Uterus (tissue), 4 donors: ENCODE results near the gene KIN. TPM values are rescaled to one million over a fixed set of nuclear protein-coding genes. Genes with fewer than 3 reads are reported as not detected.
"Not testable (repeated sequence)": the region's sequence is repeated elsewhere in the genome, so short reads cannot be mapped to it uniquely, and the experiment has no call there.

Experiments
- DNase-seq, 2 donors: peaks; one replicate each; pipeline ENCODE4 v3.0.0-alpha.2; 2019 to 2020
- H3K27ac ChIP-seq, 2 donors: fragments of 200-600 bp; sonication (generic); 1 replicate in 1 of 2; 2 replicates in 1 of 2; pipeline ENCODE4 v1.5.1; 2016 to 2018
- H3K27me3 ChIP-seq, 2 donors: fragments of 200-600 bp; sonication (generic); one replicate each; pipeline ENCODE4 v1.5.1; 2018 to 2019; ENCODE audit warnings: control low read depth in 1 of 2
- H3K36me3 ChIP-seq, 2 donors: fragments of 200-600 bp; sonication (generic); one replicate each; pipeline ENCODE4 v1.5.1; 2019; ENCODE audit warnings: control low read depth in 1 of 2
- H3K4me1 ChIP-seq, 2 donors: fragments of 200-600 bp; sonication (generic); one replicate each; pipeline ENCODE4 v1.5.1; 2018 to 2019; ENCODE audit warnings: control low read depth in 1 of 2
- H3K4me3 ChIP-seq, 2 donors: fragments of 200-600 bp; sonication (generic); 1 replicate in 1 of 2; 2 replicates in 1 of 2; pipeline ENCODE4 v1.5.1; 2018 to 2019; ENCODE audit warnings: mild to moderate bottlenecking in 1 of 2
- H3K9me3 ChIP-seq, 2 donors: fragments of 200-600 bp; sonication (generic); one replicate each; pipeline ENCODE4 v1.5.1; 2019; ENCODE audit warnings: control low read depth in 1 of 2
- POLR2A ChIP-seq, 2 donors: fragments of 450-650 bp; IDR thresholded peaks; one replicate each; pipeline ENCODE4 v1.6.1; 2016; ENCODE audit warnings: antibody characterized with exemption in 2 of 2, mild to moderate bottlenecking in 1 of 2, moderate library complexity in 1 of 2
- intact Hi-C: fragments of 100-400 bp; cut with DNase I; formaldehyde crosslinking; loops from one replicate; pipeline ENCODE4 v1.15.1; 2023; ENCODE audit warnings: low total_unique reads
- total RNA-seq, 4 donors: library from RNA; depleted of rRNA in 3 of 4; stranded (reverse); fragments of >200 nt in 3 of 4; gene quantifications; one replicate each; pipeline versions ENCODE4 v1.1.0 to v1.2.4, GENCODE V29; 2014 to 2023
- TF ChIP-seq, protein P1 (sequence below), 4 experiments: fragments of 200-600 bp in 2 of 4; fragments of 450-650 bp in 2 of 4; sonication (generic) in 2 of 4; IDR thresholded peaks; one replicate each; pipeline ENCODE4 v1.5.1; 2016 to 2019; ENCODE audit warnings: antibody characterized with exemption in 4 of 4, mild to moderate bottlenecking in 2 of 4, moderate library complexity in 1 of 4
- donor health status: DM: yes; HTN: yes; CAD: no.

KIN gene
- total RNA-seq, 4 donors from 2014 or later = 7.4 to 72.0 (median 14.5) TPM

GRCh38 chr10:7755103-7755502 is 32.7 kb downstream of the KIN start:
- no peak for DNase-seq
- Histone ChIP-seq H3K9me3 (no peaks in the 10 kb centered on the region), H3K27ac (no peak overlapping the region), H3K27me3 (no peaks in the 10 kb centered on the region), H3K36me3 (no peaks in the 10 kb centered on the region), H3K4me1 (no peaks in the 10 kb centered on the region), H3K4me3 (no peak overlapping the region)
- intact Hi-C loops = no loop called here
- TF ChIP-seq, protein P1, sequence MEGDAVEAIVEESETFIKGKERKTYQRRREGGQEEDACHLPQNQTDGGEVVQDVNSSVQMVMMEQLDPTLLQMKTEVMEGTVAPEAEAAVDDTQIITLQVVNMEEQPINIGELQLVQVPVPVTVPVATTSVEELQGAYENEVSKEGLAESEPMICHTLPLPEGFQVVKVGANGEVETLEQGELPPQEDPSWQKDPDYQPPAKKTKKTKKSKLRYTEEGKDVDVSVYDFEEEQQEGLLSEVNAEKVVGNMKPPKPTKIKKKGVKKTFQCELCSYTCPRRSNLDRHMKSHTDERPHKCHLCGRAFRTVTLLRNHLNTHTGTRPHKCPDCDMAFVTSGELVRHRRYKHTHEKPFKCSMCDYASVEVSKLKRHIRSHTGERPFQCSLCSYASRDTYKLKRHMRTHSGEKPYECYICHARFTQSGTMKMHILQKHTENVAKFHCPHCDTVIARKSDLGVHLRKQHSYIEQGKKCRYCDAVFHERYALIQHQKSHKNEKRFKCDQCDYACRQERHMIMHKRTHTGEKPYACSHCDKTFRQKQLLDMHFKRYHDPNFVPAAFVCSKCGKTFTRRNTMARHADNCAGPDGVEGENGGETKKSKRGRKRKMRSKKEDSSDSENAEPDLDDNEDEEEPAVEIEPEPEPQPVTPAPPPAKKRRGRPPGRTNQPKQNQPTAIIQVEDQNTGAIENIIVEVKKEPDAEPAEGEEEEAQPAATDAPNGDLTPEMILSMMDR (IDR thresholded peaks at IDR 0.05) = no peak
- no peak for TF ChIP-seq POLR2A (IDR thresholded peaks at IDR 0.05)

GRCh38 chr10:7752251-7752650 is 35.5 kb downstream of the KIN start:
- no peak for DNase-seq
- Histone ChIP-seq H3K9me3 (no peaks in the 10 kb centered on the region), H3K4me1 (no peaks in the 10 kb centered on the region), H3K27ac (no peak overlapping the region), H3K36me3 (no peaks in the 10 kb centered on the region), H3K27me3 (no peaks in the 10 kb centered on the region), H3K4me3 (no peak overlapping the region)
- TF ChIP-seq, protein P1 (IDR thresholded peaks at IDR 0.05) = no peak
- TF ChIP-seq POLR2A (IDR thresholded peaks at IDR 0.05) = no peak
- intact Hi-C loops = no loop called here

- no peaks in the 10 kb centered on the region for H3K9me3 ChIP-seq
- no peak overlapping the region for H3K4me3 ChIP-seq
- no peak for DNase-seq
- no peak overlapping the region for H3K27ac ChIP-seq
- intact Hi-C loops = no loop called here
- H3K27me3 ChIP-seq = no peaks in the 10 kb centered on the region
- H3K4me1 ChIP-seq = no peaks in the 10 kb centered on the region
- TF ChIP-seq POLR2A (IDR thresholded peaks at IDR 0.05) = no peak
- TF ChIP-seq, protein P1 (IDR thresholded peaks at IDR 0.05) = no peak
- H3K36me3 ChIP-seq = no peaks in the 10 kb centered on the region
Measured at GRCh38 chr10:7750222-7750621, 37.6 kb downstream of the KIN start.

- H3K27me3 ChIP-seq, H3K9me3 ChIP-seq, DNase-seq, intact Hi-C loops, H3K27ac ChIP-seq, H3K4me3 ChIP-seq, H3K4me1 ChIP-seq, H3K36me3 ChIP-seq: not testable (repeated sequence)
Measured at GRCh38 chr10:7748637-7749036, 39.2 kb downstream of the KIN start.

GRCh38 chr10:7744307-7744706 is 43.5 kb downstream of the KIN start:
- Histone ChIP-seq H3K36me3 (no peaks in the 10 kb centered on the region), H3K4me1 (no peaks in the 10 kb centered on the region), H3K9me3 (no peaks in the 10 kb centered on the region), H3K27me3 (no peaks in the 10 kb centered on the region), H3K27ac (no peak overlapping the region), H3K4me3 (no peak overlapping the region)
- no peak for TF ChIP-seq POLR2A (IDR thresholded peaks at IDR 0.05)
- TF ChIP-seq, protein P1 (IDR thresholded peaks at IDR 0.05) = no peak
- DNase-seq = no peak
- intact Hi-C loops = no loop called here
